HUES6 (cell line): ENCODE results near the gene FAM120C.

Experiments
- H3K27ac ChIP-seq: 2 replicates; pipeline ENCODE4 v1.7.0; 2013; ENCODE audit warnings: low read depth, mild to moderate bottlenecking, low read length, inconsistent platforms
- H3K27me3 ChIP-seq: 2 replicates; pipeline ENCODE4 v1.6.1; 2013; ENCODE audit warnings: low read length; ENCODE audit not compliant: control insufficient read depth, insufficient read depth
- H3K36me3 ChIP-seq: 2 replicates; pipeline ENCODE4 v1.6.1; 2013; ENCODE audit warnings: low read length; ENCODE audit not compliant: control insufficient read depth, insufficient read depth
- H3K4me1 ChIP-seq: 2 replicates; pipeline ENCODE4 v1.6.1; 2013; ENCODE audit warnings: low read length; ENCODE audit not compliant: control insufficient read depth, insufficient read depth
- H3K4me3 ChIP-seq: 2 replicates; pipeline ENCODE4 v1.5.1; 2013; ENCODE audit warnings: low read depth, low read length
- H3K9ac ChIP-seq: one replicate; pipeline ENCODE4 v1.6.1; 2013; ENCODE audit warnings: mild to moderate bottlenecking, low read length
- H3K9me3 ChIP-seq: 2 replicates; pipeline ENCODE4 v1.6.1; 2013; ENCODE audit warnings: low read depth, low read length; ENCODE audit not compliant: control insufficient read depth, insufficient read depth

FAM120C gene

GRCh38 chrX:54182194-54182863 lies 725 bp downstream of the FAM120C start:
- no peaks in the 10 kb centered on the region; the same call in 1 of the 2 replicates for H3K9me3 ChIP-seq
- peak overlapping the region; percentile 94 for H3K4me3 ChIP-seq
- H3K9ac ChIP-seq = peak overlapping the region; percentile 95
- H3K36me3 ChIP-seq = no peaks in the 10 kb centered on the region
- no peaks in the 10 kb centered on the region for H3K27me3 ChIP-seq
- peaks cover 30% of the 10 kb centered on the region for H3K4me1 ChIP-seq
- H3K27ac ChIP-seq = peak overlapping the region; percentile 95

GRCh38 chrX:54181202-54181953 lies 1.7 kb downstream of the FAM120C start:
- H3K36me3 ChIP-seq = peaks cover 5% of the 10 kb centered on the region
- H3K4me3 ChIP-seq = peak overlapping the region; percentile 94
- H3K27me3 ChIP-seq = no peaks in the 10 kb centered on the region
- H3K4me1 ChIP-seq = peaks cover 30% of the 10 kb centered on the region
- H3K9me3 ChIP-seq = no peaks in the 10 kb centered on the region; the same call in 1 of the 2 replicates
- H3K9ac ChIP-seq = peak overlapping the region; percentile 95
- no peak overlapping the region for H3K27ac ChIP-seq

- H3K27me3 ChIP-seq = no peaks in the 10 kb centered on the region
Observed at GRCh38 chrX:54180403-54180802, 2.7 kb downstream of the FAM120C start.

GRCh38 chrX:54178100-54178940 lies 4.7 kb downstream of the FAM120C start:
- Histone ChIP-seq H3K27me3 (no peaks in the 10 kb centered on the region), H3K4me3 (no peak overlapping the region), H3K27ac (no peak overlapping the region; the same call in 1 of the 2 replicates), H3K4me1 (peaks cover 26% of the 10 kb centered on the region; the same call in 1 of the 2 replicates), H3K9me3 (peaks cover 6% of the 10 kb centered on the region; the same call in 1 of the 2 replicates), H3K9ac (no peak overlapping the region), H3K36me3 (peaks cover 17% of the 10 kb centered on the region)

More at GRCh38 chrX:54180403-54180802, 2.7 kb downstream of the FAM120C start:
- Histone ChIP-seq H3K36me3 (peaks cover 5% of the 10 kb centered on the region), H3K27ac (no peak overlapping the region), H3K4me3 (peak overlapping the region; percentile 94), H3K4me1 (peaks cover 30% of the 10 kb centered on the region), H3K9ac (no peak overlapping the region), H3K9me3 (no peaks in the 10 kb centered on the region; the same call in 1 of the 2 replicates)

- Histone ChIP-seq H3K9ac (no peak overlapping the region), H3K4me1 (peaks cover 26% of the 10 kb centered on the region; the same call in 1 of the 2 replicates), H3K36me3 (peaks cover 17% of the 10 kb centered on the region), H3K27ac (no peak overlapping the region), H3K27me3 (no peaks in the 10 kb centered on the region), H3K9me3 (peaks cover 6% of the 10 kb centered on the region; the same call in 1 of the 2 replicates), H3K4me3 (no peak overlapping the region)
Observed at GRCh38 chrX:54177306-54177705, 5.7 kb downstream of the FAM120C start.

- Histone ChIP-seq H3K4me1 (no peaks in the 10 kb centered on the region), H3K9me3 (peaks cover 6% of the 10 kb centered on the region; the same call in 1 of the 2 replicates), H3K9ac (no peak overlapping the region), H3K27ac (no peak overlapping the region), H3K4me3 (no peak overlapping the region), H3K27me3 (no peaks in the 10 kb centered on the region), H3K36me3 (peaks cover 17% of the 10 kb centered on the region)
Observed at GRCh38 chrX:54173791-54174190, 9.3 kb downstream of the FAM120C start.

- Histone ChIP-seq H3K27me3 (no peaks in the 10 kb centered on the region), H3K4me3 (no peak overlapping the region), H3K36me3 (peaks cover 17% of the 10 kb centered on the region), H3K9me3 (peaks cover 6% of the 10 kb centered on the region; the same call in 1 of the 2 replicates), H3K4me1 (no peaks in the 10 kb centered on the region), H3K27ac (no peak overlapping the region), H3K9ac (no peak overlapping the region)
Observed at GRCh38 chrX:54172455-54172854, 10.6 kb downstream of the FAM120C start.

- Histone ChIP-seq H3K4me3 (no peak overlapping the region), H3K27me3 (no peaks in the 10 kb centered on the region)
Observed at GRCh38 chrX:54171527-54172250, 11.4 kb downstream of the FAM120C start.

GRCh38 chrX:54171091-54171490 lies 12.0 kb downstream of the FAM120C start:
- Histone ChIP-seq H3K9ac (no peak overlapping the region), H3K27me3 (no peaks in the 10 kb centered on the region), H3K4me1 (0 out of 2 replicates have a peak, but pooled peaks cover 4% of the 10 kb centered on the region), H3K4me3 (no peak overlapping the region), H3K27ac (no peak overlapping the region), H3K9me3 (peaks cover 8% of the 10 kb centered on the region; the same call in 1 of the 2 replicates), H3K36me3 (peaks cover 12% of the 10 kb centered on the region)

More at GRCh38 chrX:54171527-54172250, 11.4 kb downstream of the FAM120C start:
- Histone ChIP-seq H3K4me1 (no peaks in the 10 kb centered on the region), H3K9ac (no peak overlapping the region), H3K36me3 (peaks cover 12% of the 10 kb centered on the region), H3K27ac (no peak overlapping the region), H3K9me3 (peaks cover 8% of the 10 kb centered on the region; the same call in 1 of the 2 replicates)

- no peak overlapping the region for H3K9ac ChIP-seq
- no peak overlapping the region for H3K4me3 ChIP-seq
- no peaks in the 10 kb centered on the region for H3K36me3 ChIP-seq
- no peaks in the 10 kb centered on the region for H3K27me3 ChIP-seq
- H3K4me1 ChIP-seq = 0 out of 2 replicates have a peak, but pooled peaks cover 5% of the 10 kb centered on the region
- H3K27ac ChIP-seq = no peak overlapping the region
- H3K9me3 ChIP-seq = peaks cover 8% of the 10 kb centered on the region; the same call in 1 of the 2 replicates
Observed at GRCh38 chrX:54166915-54167314, 16.1 kb downstream of the FAM120C start.
